ENCODE results near the gene KRT15.
"Not testable (repeated sequence)": the region's sequence is repeated elsewhere in the genome, so short reads cannot be mapped to it uniquely, and the experiment has no call there.

Gene KRT15

DNA sequence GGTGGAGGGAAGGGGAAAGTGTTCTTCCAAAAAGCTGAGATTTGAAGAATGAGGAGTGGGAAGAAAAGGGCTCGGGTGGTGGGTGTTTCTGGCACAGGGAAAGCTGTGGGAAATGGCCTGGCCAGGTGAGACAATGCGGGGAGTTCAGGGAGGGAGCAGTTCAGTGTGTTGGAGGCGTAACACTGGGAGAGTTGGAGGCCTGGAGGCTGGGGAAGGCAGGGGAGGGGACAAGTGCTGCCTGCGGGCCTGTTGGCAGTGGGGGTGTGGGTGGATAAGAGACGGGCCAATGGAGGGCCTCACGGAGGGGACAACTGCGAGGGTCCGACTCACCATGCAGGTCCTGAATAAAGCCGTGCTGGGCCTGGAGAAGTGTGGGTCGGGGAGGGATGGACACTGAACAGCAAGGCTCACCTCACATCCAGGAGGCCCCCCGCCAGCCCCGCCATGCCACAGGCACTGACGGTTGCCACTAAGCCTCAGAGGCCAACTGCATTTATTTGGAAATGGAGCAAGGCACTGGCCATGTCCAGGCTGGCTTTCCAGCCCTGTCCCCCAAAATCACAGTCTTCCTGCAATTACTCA, 27.2 kb upstream of the KRT15 start:
- DNase-seq: no peak
- intact Hi-C loops (cut with DNase I): loop anchor here (5.0 kb wide), 2 partner anchors 101 to 639 kb away; no protein-coding TSS in a partner anchor

DNA sequence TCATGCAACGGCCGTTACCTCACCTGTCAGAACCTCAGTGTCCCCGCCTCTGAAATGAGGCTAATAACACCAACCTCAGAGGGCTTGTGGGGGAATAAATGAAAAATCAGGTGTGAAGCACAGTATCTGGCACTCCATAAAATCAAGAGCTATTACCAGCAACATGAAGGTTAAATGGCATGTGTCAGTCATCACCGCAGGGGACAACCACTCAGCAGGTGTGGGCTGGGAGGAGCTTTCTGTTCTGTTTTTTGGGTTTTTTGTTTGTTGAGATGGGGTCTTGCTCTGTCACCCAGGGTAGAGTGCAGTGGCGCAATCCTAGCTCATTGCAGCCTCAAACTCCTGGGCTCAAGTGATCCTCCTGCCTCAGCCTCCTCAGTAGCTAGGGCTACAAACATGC, 26.2 kb upstream of the KRT15 start:
- intact Hi-C loops (cut with DNase I): loop anchor here (5.0 kb wide), 2 partner anchors 102 to 638 kb away; no protein-coding TSS in a partner anchor

DNA sequence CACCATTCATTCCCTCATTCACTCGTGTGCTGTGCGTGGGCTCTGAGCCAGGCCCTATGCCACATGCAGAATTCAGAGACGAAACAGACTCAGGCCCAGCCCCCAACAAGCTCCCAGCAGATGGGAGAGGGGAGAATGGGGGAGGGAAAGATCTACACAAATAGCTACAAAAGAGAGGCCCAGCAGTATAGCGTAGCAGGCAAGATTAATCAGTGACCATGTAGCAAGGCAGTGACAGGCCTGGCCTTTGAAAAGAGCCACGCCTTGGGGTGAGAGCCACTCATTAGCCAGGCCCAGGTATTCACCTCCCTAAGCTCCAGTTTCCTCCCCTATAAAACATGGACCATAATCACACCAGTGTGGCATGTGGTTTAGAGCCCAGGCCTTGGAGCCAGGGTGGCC, 25.8 kb upstream of the KRT15 start:
- DNase-seq: no peak
- intact Hi-C loops (cut with DNase I): no loop called here

More for the DNA sequence above, 26.2 kb upstream of the KRT15 start:
- DNase-seq: no peak

DNA sequence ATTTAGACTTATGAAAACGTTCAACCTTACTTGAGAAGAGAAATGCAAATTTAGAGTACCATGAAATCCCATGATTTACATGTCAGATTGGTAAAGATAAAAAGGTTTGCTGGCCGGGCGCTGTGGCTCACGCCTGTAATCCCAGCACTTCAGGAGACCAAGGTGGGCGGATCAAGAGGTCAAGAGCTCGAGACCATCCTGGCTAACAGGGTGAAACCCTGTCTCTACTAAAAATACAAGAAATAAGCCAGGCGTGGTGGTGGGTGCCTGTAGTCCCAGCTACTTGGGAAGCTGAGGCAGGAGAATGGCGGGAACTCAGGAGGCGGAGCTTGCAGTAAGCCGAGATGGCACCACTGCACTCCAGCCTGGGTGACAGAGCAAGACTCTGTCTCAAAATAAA, 24.1 kb upstream of the KRT15 start:
- intact Hi-C loops (cut with DNase I); DNase-seq: not testable (repeated sequence)

DNA sequence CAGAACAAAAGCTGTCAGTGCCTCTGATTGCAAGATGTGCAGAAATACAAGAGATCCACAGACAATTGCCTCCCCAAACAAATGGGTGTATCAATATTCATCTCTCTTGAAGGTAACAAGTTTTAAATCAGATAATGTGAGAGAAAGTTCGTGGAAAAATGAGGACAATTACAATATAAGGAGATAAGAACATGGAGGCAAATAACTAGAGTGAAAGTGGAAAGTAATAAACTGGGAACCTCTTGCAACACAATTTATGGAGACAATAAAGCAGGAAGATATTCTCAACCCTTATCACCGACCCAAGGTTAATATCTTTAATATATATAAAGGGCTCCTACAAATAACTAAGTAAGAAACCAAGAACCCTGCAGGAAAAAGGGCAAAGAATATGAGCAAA, 23.7 kb upstream of the KRT15 start:
- intact Hi-C loops (cut with DNase I): no loop called here
- DNase-seq: no peak

DNA sequence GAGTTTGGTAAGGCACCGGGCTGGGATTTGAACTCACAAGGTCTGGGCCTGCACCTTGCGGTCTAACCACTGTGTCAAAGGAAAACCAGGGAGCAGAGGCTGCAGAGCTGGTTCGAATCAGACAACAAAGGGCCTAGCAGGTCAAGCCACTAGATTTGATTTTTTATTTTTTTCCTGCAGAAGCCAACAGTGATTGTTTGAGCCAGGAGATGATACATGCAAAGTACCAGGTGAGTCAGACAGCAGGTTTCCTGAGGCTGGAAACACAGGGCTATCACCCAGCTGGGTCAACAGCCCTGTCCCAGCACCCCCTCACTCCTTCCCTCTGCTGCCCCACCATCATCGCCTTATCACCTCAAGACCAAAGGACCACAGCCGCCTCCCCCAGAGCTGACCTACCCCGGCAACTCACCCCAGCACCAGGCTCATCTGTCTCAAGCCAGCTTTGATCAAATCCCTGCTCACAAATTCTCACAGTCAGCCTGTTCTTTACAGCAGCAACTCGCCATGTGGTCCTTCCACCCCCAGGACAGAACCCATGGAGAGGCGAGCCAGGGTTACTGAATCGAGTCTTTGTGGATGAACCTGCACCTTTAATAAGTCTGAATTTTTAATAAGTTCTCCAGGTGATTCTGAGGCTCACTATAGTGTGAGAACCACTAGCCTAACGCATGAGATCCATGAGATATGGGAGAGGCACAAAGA, 22.4 kb upstream of the KRT15 start:
- intact Hi-C loops (cut with DNase I): no loop called here
- DNase-seq: no peak

DNA sequence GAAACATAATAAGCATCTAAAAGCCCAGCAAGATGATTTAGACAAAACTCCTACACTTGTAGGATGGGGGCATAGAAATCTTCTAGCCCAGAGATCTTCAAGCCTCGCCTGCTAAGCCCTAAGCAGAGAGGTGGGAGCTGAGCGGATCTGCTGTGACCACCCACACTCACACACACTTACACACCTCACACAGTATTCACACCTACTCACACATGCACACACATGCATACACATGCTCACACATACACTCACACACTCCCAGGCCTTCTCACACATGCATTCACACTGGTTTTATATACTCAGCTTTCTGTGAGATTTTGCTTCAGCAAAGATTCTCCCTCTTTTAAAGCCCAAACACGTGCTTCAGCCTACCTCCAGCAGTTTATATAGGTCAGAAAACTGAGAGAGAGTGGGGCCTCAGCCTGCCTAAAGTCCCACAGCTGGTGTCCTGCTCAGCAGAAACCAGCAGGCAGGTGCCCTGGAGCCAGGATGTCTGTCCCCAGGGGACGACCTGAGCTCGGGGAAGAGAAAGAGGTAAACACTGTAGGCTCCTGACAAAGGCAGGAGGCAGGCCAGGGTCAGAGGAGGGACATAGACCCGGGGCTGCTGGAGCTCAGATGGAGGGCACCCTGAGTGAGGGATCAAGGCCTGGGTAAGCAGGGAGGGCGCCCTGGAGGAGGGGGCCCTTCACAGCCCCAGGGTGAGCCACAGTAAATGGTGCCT, 21.4 kb upstream of the KRT15 start:
- DNase-seq: no peak
- intact Hi-C loops (cut with DNase I): no loop called here

DNA sequence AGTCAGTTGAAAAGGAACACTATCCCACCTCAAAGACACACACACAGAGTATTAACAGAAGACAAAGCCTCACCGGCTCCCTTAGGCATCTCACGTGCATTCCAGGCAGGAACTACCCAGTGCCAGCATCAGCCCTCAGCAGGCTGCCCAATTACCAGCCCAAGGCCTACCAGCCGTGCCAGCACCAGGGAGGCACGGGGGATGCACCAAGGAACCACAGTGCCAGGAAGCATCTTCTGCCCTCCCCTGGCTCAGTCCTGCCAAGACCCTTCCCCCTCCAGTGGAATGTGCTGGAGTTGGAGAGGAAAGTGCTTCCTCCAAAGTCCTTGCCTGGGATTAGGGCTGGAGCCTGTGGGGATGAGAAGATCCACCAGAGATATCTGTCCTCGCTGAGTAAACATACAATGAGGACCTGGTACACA, 20.4 kb upstream of the KRT15 start:
- intact Hi-C loops (cut with DNase I): no loop called here
- DNase-seq: no peak

DNA sequence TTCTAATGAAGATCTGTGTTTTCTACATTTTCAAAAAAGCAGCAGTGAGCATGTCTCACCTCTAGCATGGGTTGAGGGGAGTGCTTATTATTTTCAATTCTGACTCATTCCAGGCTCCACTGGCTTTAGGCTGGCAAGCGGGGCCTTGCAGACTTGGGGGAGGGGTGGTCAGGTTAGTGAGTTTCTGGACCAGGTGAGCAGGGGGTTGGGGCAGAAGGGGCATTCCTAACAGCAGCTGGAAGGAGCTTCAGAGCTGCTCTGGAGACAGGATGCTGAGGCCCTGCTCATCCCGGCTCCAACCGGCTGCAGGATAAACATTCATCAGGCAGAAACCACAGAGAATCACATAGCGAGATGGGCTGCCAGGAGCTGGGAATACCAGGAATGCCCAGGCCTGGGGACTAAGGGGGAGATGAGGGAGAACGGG, 19.9 kb upstream of the KRT15 start:
- intact Hi-C loops (cut with DNase I): no loop called here
- no peak for DNase-seq

DNA sequence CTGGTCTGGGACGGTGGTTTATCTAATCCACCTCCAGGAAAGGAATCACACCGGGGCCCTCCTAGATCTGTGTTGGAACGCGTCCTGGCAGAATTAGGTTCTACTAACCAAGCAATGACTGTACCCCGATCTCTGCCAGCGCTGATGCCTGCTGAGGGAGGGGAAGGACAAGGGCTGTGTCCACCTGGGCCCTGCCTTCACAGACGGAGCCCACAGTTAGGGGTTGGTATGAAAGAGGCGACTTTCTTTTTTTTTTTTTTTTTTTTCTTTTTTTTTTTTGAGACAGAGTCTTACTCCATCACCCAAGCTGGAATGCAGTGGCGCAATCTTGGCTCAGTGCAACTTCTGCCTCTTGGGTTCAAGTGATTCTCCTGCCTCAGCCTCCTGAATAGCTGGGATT, 19.3 kb upstream of the KRT15 start:
- DNase-seq: no peak
- intact Hi-C loops (cut with DNase I): no loop called here

DNA sequence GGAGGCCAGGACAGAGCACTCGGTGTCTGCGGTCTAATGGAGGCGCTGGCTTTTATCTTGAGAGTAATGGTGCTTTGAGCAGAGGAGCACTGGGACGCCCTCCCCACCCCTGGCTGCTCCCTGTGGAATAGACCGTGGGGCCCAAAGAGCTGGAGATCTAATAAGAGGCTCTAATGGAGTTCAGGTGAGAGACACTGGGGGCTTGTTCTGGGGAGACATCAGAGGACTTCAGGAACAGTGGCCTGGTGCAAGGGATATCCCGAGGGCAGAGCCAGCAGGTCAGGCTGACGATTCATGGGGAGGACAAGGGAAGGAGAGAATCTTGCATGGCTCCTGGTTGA, 18.9 kb upstream of the KRT15 start:
- no peak for DNase-seq
- intact Hi-C loops (cut with DNase I): no loop called here

DNA sequence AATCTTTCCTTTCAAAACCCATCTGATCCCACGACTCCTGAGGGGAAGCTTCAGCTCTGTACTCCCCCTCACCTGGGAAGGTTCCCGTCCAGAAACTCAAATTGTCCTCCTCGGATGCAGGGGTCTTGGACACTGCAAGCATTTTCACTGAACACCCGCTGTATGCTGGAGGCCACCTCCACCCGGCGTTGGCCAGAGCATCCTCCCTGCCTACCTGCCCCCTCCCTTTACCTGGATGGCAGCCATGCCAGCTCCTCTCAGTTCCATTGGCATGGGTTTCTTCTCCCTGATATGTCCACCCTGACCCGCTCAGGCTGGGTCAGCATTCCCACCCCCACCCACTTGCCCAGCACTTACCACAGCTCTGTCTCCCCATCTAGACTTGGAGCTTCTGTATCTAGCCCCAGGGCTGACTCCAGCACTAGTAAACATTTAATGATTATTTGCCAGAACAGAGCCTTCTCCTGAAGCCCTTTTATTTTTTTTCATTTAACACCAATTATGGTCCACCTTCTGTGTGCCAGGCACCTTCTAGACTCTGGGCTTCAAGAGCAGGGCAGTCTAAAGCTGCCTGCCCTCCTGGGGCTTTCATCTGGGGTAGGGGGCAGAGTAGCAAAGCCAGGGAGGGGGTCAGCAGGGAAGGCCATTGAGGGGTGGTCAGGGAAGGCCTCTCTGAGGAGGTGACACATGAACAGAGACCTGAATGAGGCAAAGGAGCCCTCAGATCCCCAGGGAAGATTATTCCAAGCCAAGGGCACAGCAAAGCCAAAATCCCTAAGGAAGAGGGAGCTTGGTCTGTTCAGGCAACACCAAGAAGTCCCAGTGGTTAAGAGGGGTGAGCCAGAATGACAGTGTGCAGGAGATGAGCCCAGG, 18.3 kb upstream of the KRT15 start:
- intact Hi-C loops (cut with DNase I): no loop called here
- no peak for DNase-seq

DNA sequence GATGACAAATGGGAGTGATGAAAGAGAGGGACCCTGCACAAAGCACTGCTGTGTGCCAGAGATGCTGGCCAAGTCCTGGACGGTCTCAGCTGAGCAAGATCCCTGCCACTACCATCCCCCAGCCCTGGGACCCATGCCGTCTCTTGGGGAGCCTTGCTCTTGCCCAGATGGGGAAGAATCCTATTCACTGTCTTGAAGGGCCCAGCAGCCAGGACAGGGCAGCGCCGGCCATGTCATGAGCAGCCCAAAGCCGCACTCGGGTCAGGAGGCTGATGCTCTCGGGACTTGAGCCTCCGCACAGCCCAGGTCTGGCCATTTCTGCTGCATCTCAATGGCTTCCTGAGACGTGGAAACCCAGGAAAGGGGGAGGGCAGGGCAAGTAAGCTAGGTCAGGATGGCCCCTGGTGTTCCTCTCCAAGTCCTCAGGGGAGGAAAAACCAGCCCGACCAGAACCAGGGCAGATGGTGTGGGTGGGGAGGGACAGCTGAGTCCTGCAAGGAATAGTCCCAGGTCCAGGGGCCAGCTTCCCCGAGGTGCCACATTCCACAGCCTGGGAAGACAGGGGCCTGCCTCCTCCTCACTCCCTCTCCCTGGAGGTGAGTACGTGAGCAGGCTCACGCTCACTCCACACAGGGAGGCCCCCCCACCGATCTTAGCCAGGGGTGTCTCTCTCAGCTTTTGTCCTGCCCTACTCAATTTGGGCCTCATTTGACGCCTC, 17.2 kb upstream of the KRT15 start:
- no peak for DNase-seq
- intact Hi-C loops (cut with DNase I): no loop called here

DNA sequence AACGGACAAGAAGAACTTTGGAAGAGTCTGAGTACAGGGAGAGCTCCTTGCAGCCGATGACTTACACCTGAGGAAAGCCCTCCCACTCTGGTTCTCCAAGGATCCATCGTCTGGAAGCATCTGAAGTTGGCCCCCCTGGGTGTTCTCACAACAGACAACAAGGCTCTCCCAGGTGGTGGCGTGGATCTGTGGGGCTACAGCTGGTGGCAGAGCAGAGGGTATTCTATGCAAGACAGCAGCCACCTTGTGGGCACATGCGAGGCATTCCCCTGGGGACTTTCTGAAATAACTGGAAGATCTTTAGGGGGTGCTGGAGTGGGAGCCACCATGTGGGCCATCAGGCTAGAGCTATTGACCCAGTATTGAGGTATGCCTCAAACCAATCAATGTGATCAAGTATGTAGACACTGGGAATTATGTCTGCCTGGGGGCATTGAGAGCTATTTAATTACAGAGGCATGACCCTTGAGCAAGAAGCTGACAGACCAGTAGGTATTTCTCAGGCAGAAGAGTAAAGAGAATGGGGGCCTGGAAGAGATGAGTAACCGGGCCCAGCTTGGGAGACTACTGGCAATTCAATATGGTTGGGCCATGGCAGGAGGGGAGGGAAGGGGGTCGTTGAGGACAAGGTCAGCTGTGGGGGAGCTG, 16.3 kb upstream of the KRT15 start:
- intact Hi-C loops (cut with DNase I): no loop called here
- DNase-seq: no peak

DNA sequence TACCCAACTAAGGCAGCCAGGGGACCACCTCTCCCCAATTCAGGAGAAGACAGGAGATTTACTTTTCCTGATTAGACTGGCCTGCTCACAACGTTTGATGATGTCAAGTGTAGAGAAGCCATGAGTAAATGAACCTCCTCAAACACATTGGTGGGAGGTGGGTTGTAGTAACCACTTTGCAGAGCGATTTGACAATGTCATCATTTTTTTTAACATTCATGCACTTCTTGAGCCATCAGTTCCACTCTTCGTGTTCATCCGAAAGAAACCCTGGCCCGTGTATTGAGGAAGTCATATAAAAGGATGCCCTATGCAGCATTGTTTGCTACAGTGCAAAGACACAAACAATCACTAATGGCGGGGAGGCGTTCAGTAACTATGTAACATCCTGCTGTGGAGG, 14.9 kb upstream of the KRT15 start:
- intact Hi-C loops (cut with DNase I): no loop called here
- DNase-seq: no peak

DNA sequence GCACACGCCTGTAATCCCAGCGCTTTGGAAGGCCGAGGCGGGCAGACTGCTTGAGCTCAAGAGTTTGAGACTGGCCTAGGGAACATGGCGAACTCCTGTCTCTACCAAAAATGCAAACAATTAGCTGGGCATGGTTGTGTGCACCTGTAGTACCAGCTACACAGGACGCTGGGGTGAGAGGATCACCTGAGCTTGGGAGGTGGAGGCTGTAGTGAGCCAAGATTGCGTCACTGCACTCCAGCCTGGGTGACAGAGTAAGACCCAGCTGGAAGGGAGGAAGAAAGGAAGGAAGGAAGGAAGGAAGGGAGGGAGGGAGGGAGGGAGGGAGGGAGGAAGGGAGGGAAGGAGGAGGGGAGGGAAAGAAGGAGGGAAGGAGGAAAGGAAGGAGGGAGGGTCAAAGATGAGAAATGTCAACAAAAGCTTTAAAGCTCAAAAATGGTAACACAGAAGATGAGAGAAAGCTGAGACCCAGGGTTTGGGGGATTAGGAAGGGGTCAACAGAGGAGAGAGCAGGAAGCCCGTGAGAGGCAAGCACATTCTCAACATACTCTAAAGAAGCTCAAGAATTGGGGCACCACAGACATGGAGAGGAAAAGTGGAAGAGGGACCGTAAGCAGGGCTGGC, 14.4 kb upstream of the KRT15 start:
- intact Hi-C loops (cut with DNase I): no loop called here
- DNase-seq: no peak

DNA sequence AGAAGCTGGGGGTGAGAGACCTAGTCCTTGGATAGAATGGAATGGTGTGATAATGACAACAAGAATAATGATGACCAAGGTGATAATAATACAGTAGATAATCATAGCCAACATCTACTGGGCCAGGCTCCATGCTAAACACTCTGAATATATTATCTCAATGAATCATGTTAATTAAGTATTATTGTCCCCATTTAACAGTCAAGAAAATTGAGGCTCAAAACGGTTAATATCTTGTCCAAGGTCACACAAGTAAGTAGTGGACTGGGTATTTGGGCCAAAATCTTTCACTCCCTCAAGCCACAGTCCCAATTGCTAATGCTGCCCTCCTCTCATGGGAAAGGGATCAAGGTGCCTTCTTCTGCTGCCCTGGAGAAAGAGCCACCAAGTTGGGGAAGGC, 13.3 kb upstream of the KRT15 start:
- intact Hi-C loops (cut with DNase I): no loop called here
- no peak for DNase-seq

Measured in head of caudate nucleus (tissue), 42 donors.